T-helper 1 cell treated with Interleukin-12 subunit alpha and Interleukin-12 subunit beta and Interleukin-4 antibody, amounts not matched to agents 30 μg/mL and 1 μg/mL, for 36 hours (primary cell): ENCODE data around the gene RPS6KA5.
A peak's percentile ranks its signal among the peaks of the same experiment; 100 is the strongest.
"Not testable (repeated sequence)": the region's sequence is repeated elsewhere in the genome, so short reads cannot be mapped to it uniquely, and the experiment has no call there.

ENCODE experiments used
- H3K27ac Mint-ChIP-seq: one replicate; pipeline ENCODE4 v1.8.0; 2021; ENCODE audit warnings: mild to moderate bottlenecking, mixed read lengths
- H3K27me3 Mint-ChIP-seq: one replicate; pipeline ENCODE4 v1.8.0; 2021; ENCODE audit warnings: low read depth, mixed read lengths
- H3K36me3 Mint-ChIP-seq: one replicate; pipeline ENCODE4 v1.8.0; 2021; ENCODE audit warnings: low read depth, mixed read lengths
- H3K4me1 Mint-ChIP-seq: one replicate; pipeline ENCODE4 v1.8.0; 2021; ENCODE audit warnings: low read depth, mixed read lengths
- H3K4me3 Mint-ChIP-seq: one replicate; pipeline ENCODE4 v1.8.0; 2021; ENCODE audit warnings: mild to moderate bottlenecking, moderate library complexity, mixed read lengths
- H3K9me3 Mint-ChIP-seq: one replicate; pipeline ENCODE4 v1.8.0; 2021; ENCODE audit warnings: mixed read lengths

The RPS6KA5 gene

GRCh38 chr14:90940318-90940962 lies 120.0 kb downstream of the RPS6KA5 start:
- H3K4me3 Mint-ChIP-seq = no peak overlapping the region
- H3K27ac Mint-ChIP-seq = no peak overlapping the region
- peaks cover 40% of the 10 kb centered on the region for H3K9me3 Mint-ChIP-seq
- H3K27me3 Mint-ChIP-seq = no peaks in the 10 kb centered on the region
- peaks cover 14% of the 10 kb centered on the region for H3K4me1 Mint-ChIP-seq
- H3K36me3 Mint-ChIP-seq = peaks cover 62% of the 10 kb centered on the region

- peaks cover 65% of the 10 kb centered on the region for H3K36me3 Mint-ChIP-seq
- not testable (repeated sequence) for H3K27me3 Mint-ChIP-seq, H3K27ac Mint-ChIP-seq, H3K4me3 Mint-ChIP-seq
- H3K4me1 Mint-ChIP-seq = peaks cover 12% of the 10 kb centered on the region
- H3K9me3 Mint-ChIP-seq = peaks cover 40% of the 10 kb centered on the region
Observed at GRCh38 chr14:90939252-90939795, 121.1 kb downstream of the RPS6KA5 start.

GRCh38 chr14:90938615-90939014 lies 121.8 kb downstream of the RPS6KA5 start:
- peaks cover 12% of the 10 kb centered on the region for H3K4me1 Mint-ChIP-seq
- H3K4me3 Mint-ChIP-seq = no peak overlapping the region
- H3K36me3 Mint-ChIP-seq = peaks cover 65% of the 10 kb centered on the region
- H3K9me3 Mint-ChIP-seq = peaks cover 40% of the 10 kb centered on the region
- H3K27me3 Mint-ChIP-seq = no peaks in the 10 kb centered on the region
- H3K27ac Mint-ChIP-seq = no peak overlapping the region

GRCh38 chr14:90936757-90937440 lies 123.5 kb downstream of the RPS6KA5 start:
- peaks cover 10% of the 10 kb centered on the region for H3K4me1 Mint-ChIP-seq
- no peak overlapping the region for H3K27ac Mint-ChIP-seq
- peaks cover 40% of the 10 kb centered on the region for H3K9me3 Mint-ChIP-seq
- peaks cover 54% of the 10 kb centered on the region for H3K36me3 Mint-ChIP-seq
- H3K27me3 Mint-ChIP-seq = no peaks in the 10 kb centered on the region
- H3K4me3 Mint-ChIP-seq = no peak overlapping the region

- Mint-ChIP-seq H3K4me1 (peaks cover 3% of the 10 kb centered on the region), H3K27ac (no peak overlapping the region), H3K9me3 (no peaks in the 10 kb centered on the region), H3K4me3 (no peak overlapping the region), H3K27me3 (no peaks in the 10 kb centered on the region), H3K36me3 (peaks cover 25% of the 10 kb centered on the region)
Observed at GRCh38 chr14:90924621-90925340, 135.7 kb downstream of the RPS6KA5 start.

- no peak overlapping the region for H3K4me3 Mint-ChIP-seq
- peaks cover 37% of the 10 kb centered on the region for H3K36me3 Mint-ChIP-seq
- no peaks in the 10 kb centered on the region for H3K27me3 Mint-ChIP-seq
- peaks cover 1% of the 10 kb centered on the region for H3K4me1 Mint-ChIP-seq
- H3K27ac Mint-ChIP-seq = no peak overlapping the region
- H3K9me3 Mint-ChIP-seq = no peaks in the 10 kb centered on the region
Observed at GRCh38 chr14:90922141-90922540, 138.3 kb downstream of the RPS6KA5 start.

GRCh38 chr14:90911121-90911520 lies 149.3 kb downstream of the RPS6KA5 start:
- Mint-ChIP-seq H3K27ac (peak overlapping the region; percentile 13), H3K27me3 (no peaks in the 10 kb centered on the region), H3K4me1 (peaks cover 31% of the 10 kb centered on the region), H3K4me3 (no peak overlapping the region), H3K36me3 (peaks cover 36% of the 10 kb centered on the region), H3K9me3 (no peaks in the 10 kb centered on the region)

- H3K27ac Mint-ChIP-seq = no peak overlapping the region
- peaks cover 28% of the 10 kb centered on the region for H3K36me3 Mint-ChIP-seq
- no peaks in the 10 kb centered on the region for H3K9me3 Mint-ChIP-seq
- H3K4me3 Mint-ChIP-seq = no peak overlapping the region
- peaks cover 33% of the 10 kb centered on the region for H3K4me1 Mint-ChIP-seq
- H3K27me3 Mint-ChIP-seq = no peaks in the 10 kb centered on the region
Observed at GRCh38 chr14:90907178-90907577, 153.3 kb downstream of the RPS6KA5 start.

GRCh38 chr14:90905531-90905930 lies 154.9 kb downstream of the RPS6KA5 start:
- Mint-ChIP-seq H3K36me3 (peaks cover 24% of the 10 kb centered on the region), H3K4me3 (no peak overlapping the region), H3K9me3 (no peaks in the 10 kb centered on the region), H3K4me1 (peaks cover 33% of the 10 kb centered on the region), H3K27ac (peak overlapping the region; percentile 3), H3K27me3 (no peaks in the 10 kb centered on the region)

GRCh38 chr14:90903101-90903500 lies 157.3 kb downstream of the RPS6KA5 start:
- H3K4me1 Mint-ChIP-seq = peaks cover 33% of the 10 kb centered on the region
- H3K4me3 Mint-ChIP-seq = no peak overlapping the region
- peaks cover 33% of the 10 kb centered on the region for H3K36me3 Mint-ChIP-seq
- no peaks in the 10 kb centered on the region for H3K9me3 Mint-ChIP-seq
- H3K27me3 Mint-ChIP-seq = no peaks in the 10 kb centered on the region
- no peak overlapping the region for H3K27ac Mint-ChIP-seq

- H3K27me3 Mint-ChIP-seq = no peaks in the 10 kb centered on the region
- H3K9me3 Mint-ChIP-seq = no peaks in the 10 kb centered on the region
- peaks cover 11% of the 10 kb centered on the region for H3K4me1 Mint-ChIP-seq
- H3K36me3 Mint-ChIP-seq = peaks cover 34% of the 10 kb centered on the region
- no peak overlapping the region for H3K27ac Mint-ChIP-seq
- no peak overlapping the region for H3K4me3 Mint-ChIP-seq
Observed at GRCh38 chr14:90900476-90901083, 159.9 kb downstream of the RPS6KA5 start.

GRCh38 chr14:90897022-90897421 lies 163.4 kb downstream of the RPS6KA5 start:
- no peaks in the 10 kb centered on the region for H3K27me3 Mint-ChIP-seq
- no peaks in the 10 kb centered on the region for H3K4me1 Mint-ChIP-seq
- H3K36me3 Mint-ChIP-seq = peaks cover 42% of the 10 kb centered on the region
- no peaks in the 10 kb centered on the region for H3K9me3 Mint-ChIP-seq
- H3K27ac Mint-ChIP-seq = no peak overlapping the region
- no peak overlapping the region for H3K4me3 Mint-ChIP-seq

GRCh38 chr14:90894241-90894640 lies 166.2 kb downstream of the RPS6KA5 start:
- no peak overlapping the region for H3K27ac Mint-ChIP-seq
- H3K36me3 Mint-ChIP-seq = peaks cover 41% of the 10 kb centered on the region
- H3K4me1 Mint-ChIP-seq = no peaks in the 10 kb centered on the region
- H3K9me3 Mint-ChIP-seq = no peaks in the 10 kb centered on the region
- no peaks in the 10 kb centered on the region for H3K27me3 Mint-ChIP-seq
- H3K4me3 Mint-ChIP-seq = no peak overlapping the region

- Mint-ChIP-seq H3K36me3 (peaks cover 37% of the 10 kb centered on the region), H3K9me3 (no peaks in the 10 kb centered on the region), H3K27ac (no peak overlapping the region), H3K4me1 (no peaks in the 10 kb centered on the region), H3K27me3 (no peaks in the 10 kb centered on the region), H3K4me3 (no peak overlapping the region)
Observed at GRCh38 chr14:90893510-90893909, 166.9 kb downstream of the RPS6KA5 start.
